Measurements from ENCODE around the gene TCEA3. TPM values are rescaled to one million over a fixed set of nuclear protein-coding genes. Genes with fewer than 3 reads are reported as not detected.

The TCEA3 gene
- total RNA-seq, 3 donors from 2014 or later: 95.7 to 200 (median 125) TPM

DNA sequence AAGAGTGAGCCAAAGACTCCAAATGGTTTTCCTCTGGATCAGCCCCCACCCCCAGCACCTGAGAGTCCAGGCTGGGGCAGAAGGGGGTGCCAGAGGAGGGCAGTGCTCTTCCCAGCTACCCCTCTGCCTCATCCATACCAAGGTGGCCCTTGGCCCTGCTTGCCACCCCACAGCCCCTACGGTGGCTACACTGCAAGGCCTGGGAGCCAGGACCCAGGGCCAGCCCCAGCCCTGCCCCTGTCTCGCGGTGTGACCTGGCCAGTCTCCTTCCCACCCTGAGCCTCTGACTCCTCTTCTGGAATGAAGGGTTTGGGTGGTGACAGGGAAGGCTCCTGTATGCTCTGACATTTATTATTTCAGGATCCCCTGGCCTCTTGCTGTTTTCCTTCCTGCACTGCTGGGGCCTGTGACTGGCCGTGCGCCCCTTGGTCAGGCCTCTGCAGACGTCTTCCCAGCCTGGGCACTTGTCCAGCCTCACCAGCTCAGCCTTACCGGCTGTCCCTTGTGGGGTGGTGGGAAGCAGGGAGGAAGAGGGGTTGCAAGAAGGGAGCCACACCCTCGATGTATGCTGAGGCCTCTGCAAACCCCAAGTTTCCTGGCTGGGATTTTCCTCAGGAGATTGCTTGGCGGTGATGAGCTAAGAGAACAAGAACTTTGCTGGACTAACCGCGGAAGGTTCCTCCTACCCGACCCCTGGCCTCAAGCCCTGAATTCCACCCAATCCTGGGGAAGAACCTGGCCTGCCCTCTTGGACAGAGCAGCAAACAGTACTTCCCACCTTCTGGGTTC lies 45.9 kb upstream of the TCEA3 start:
- Histone ChIP-seq H3K4me3 (no peak overlapping the region), H3K36me3 (ENCODE audit: low read depth) (no peaks in the 10 kb centered on the region), H3K9me3 (no peaks in the 10 kb centered on the region), H3K4me1 (ENCODE audit: low read depth) (no peaks in the 10 kb centered on the region)
- DNase-seq (peak in 1 of 3 donors; percentile 64), ATAC-seq (peak; percentile 26)
- intact Hi-C loops (cut with DNase I, micrococcal nuclease): no loop called here
- TF ChIP-seq, protein P1, sequence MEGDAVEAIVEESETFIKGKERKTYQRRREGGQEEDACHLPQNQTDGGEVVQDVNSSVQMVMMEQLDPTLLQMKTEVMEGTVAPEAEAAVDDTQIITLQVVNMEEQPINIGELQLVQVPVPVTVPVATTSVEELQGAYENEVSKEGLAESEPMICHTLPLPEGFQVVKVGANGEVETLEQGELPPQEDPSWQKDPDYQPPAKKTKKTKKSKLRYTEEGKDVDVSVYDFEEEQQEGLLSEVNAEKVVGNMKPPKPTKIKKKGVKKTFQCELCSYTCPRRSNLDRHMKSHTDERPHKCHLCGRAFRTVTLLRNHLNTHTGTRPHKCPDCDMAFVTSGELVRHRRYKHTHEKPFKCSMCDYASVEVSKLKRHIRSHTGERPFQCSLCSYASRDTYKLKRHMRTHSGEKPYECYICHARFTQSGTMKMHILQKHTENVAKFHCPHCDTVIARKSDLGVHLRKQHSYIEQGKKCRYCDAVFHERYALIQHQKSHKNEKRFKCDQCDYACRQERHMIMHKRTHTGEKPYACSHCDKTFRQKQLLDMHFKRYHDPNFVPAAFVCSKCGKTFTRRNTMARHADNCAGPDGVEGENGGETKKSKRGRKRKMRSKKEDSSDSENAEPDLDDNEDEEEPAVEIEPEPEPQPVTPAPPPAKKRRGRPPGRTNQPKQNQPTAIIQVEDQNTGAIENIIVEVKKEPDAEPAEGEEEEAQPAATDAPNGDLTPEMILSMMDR (IDR thresholded peaks at IDR 0.05): no peak

- ATAC-seq (no peak), DNase-seq (no peak)
- intact Hi-C loops (cut with DNase I, micrococcal nuclease): no loop called here
- TF ChIP-seq, protein P1 (IDR thresholded peaks at IDR 0.05): no peak
- no peaks in the 10 kb centered on the region for H3K36me3 ChIP-seq (ENCODE audit: low read depth)
- H3K4me1 ChIP-seq (ENCODE audit: low read depth): no peaks in the 10 kb centered on the region
- no peaks in the 10 kb centered on the region for H3K9me3 ChIP-seq
- no peak overlapping the region for H3K4me3 ChIP-seq
Observed at GRCh38 chr1:23469372-23469982, 44.9 kb upstream of the TCEA3 start.

GRCh38 chr1:23466423-23466989 lies 42.0 kb upstream of the TCEA3 start:
- Histone ChIP-seq H3K4me1 (ENCODE audit: low read depth) (no peaks in the 10 kb centered on the region), H3K36me3 (ENCODE audit: low read depth) (no peaks in the 10 kb centered on the region), H3K9me3 (no peaks in the 10 kb centered on the region), H3K4me3 (no peak overlapping the region)
- DNase-seq (no peak), ATAC-seq (no peak)
- intact Hi-C loops (cut with DNase I, micrococcal nuclease): no loop called here
- TF ChIP-seq, protein P1 (IDR thresholded peaks at IDR 0.05): no peak

GRCh38 chr1:23463286-23463685 lies 38.7 kb upstream of the TCEA3 start:
- TF ChIP-seq, protein P1 (IDR thresholded peaks at IDR 0.05): no peak
- Histone ChIP-seq H3K4me1 (ENCODE audit: low read depth) (no peaks in the 10 kb centered on the region), H3K9me3 (no peaks in the 10 kb centered on the region), H3K36me3 (ENCODE audit: low read depth) (no peaks in the 10 kb centered on the region), H3K4me3 (no peak overlapping the region)
- intact Hi-C loops (cut with DNase I, micrococcal nuclease): no loop called here
- ATAC-seq (no peak), DNase-seq (no peak)

- Histone ChIP-seq H3K4me1 (ENCODE audit: low read depth) (no peaks in the 10 kb centered on the region), H3K9me3 (no peaks in the 10 kb centered on the region), H3K4me3 (no peak overlapping the region), H3K36me3 (ENCODE audit: low read depth) (no peaks in the 10 kb centered on the region)
- intact Hi-C loops (cut with DNase I, micrococcal nuclease): no loop called here
- TF ChIP-seq, protein P1 (IDR thresholded peaks at IDR 0.05): no peak
- no peak for DNase-seq
- ATAC-seq: no peak
Observed at GRCh38 chr1:23462766-23463165, 38.2 kb upstream of the TCEA3 start.
